Ovary (tissue), 9 donors: ENCODE data around the gene GABPB2. TPM values are rescaled to one million over a fixed set of nuclear protein-coding genes. Genes with fewer than 3 reads are reported as not detected.
A peak's percentile ranks its signal among the peaks of the same experiment; 100 is the strongest.

Experiments
- DNase-seq, 5 donors: peaks; one replicate each; pipeline ENCODE4 v3.0.0-alpha.2; 2019 to 2020
- H3K27ac ChIP-seq, 2 donors: fragments of 200-600 bp; one replicate each; pipeline versions ENCODE4 v1.5.1 to v1.8.0; 2019 to 2022
- H3K27me3 ChIP-seq: fragments of 200-600 bp; one replicate; pipeline ENCODE4 v1.8.0; 2022
- H3K36me3 ChIP-seq: fragments of 200-600 bp; sonication (generic); one replicate; pipeline ENCODE4 v1.5.1; 2019
- H3K4me1 ChIP-seq: one replicate; pipeline ENCODE4 v1.8.1; 2013; ENCODE audit warnings: mild to moderate bottlenecking, moderate library complexity; ENCODE audit not compliant: insufficient read depth
- H3K4me3 ChIP-seq: fragments of 200-600 bp; sonication (generic); one replicate; pipeline ENCODE4 v1.5.1; 2017
- H3K9me3 ChIP-seq, 2 donors: fragments of 200-600 bp in 1 of 2; sonication (generic) in 1 of 2; one replicate each; pipeline versions ENCODE4 v1.5.1 to v1.8.1; 2013 to 2019; ENCODE audit warnings: mild to moderate bottlenecking in 1 of 2, moderate library complexity in 1 of 2
- EP300 ChIP-seq: sonication (generic); formaldehyde crosslinking; IDR thresholded peaks from one replicate; pipeline ENCODE4 v1.6.1; 2017; ENCODE audit warnings: antibody characterized with exemption
- POLR2A ChIP-seq: fragments of 450-650 bp; IDR thresholded peaks from one replicate; pipeline ENCODE4 v1.6.1; 2017; ENCODE audit warnings: antibody characterized with exemption, mild to moderate bottlenecking, moderate library complexity
- WGBS, 3 donors: extraction: QIAGEN DNeasy Blood & Tissue Kit in 1 of 3; methylation state at CpG; one replicate each; pipeline versions ENCODE4 v1.1.5 to v1.1.7; 2013 to 2017; 5-methylcytosine and 5-hydroxymethylcytosine counted together
- intact Hi-C, 4 donors: fragments of 100-400 bp; cut with DNase I; formaldehyde crosslinking; loops; one replicate each; pipeline versions ENCODE4 v1.11.0 to v1.15.1; 2022 to 2023
- polyA plus RNA-seq, 2 donors: library from polyadenylated mRNA; stranded (reverse); fragments of 200-250 nt in 1 of 2; fragments of 350-450 nt in 1 of 2; fragmentation: Illumina TruSeq in 1 of 2; extraction: RNeasy Lipid Tissue Mini Kit (QIAGEN cat#74804) in 1 of 2; gene quantifications; one replicate each; pipeline ENCODE4 v1.2.3, GENCODE V29; 2013 to 2014
- total RNA-seq, 7 donors: library from RNA; depleted of rRNA in 2 of 7; stranded (reverse); fragments of >200 nt in 2 of 7; fragmentation: NEBNext Ultra II Directional in 3 of 7; extraction: Animal tissue kit (Norgen Biotek cat#: 25700) in 3 of 7; gene quantifications; one replicate each; pipeline versions ENCODE4 v1.1.0 to v1.2.4, GENCODE V29; 2016 to 2023
- TF ChIP-seq, protein P1 (sequence below), 3 donors: fragments of 450-650 bp in 2 of 3; fragments of 200-600 bp in 1 of 3; IDR thresholded peaks; one replicate each; pipeline versions ENCODE4 v1.5.1 to v1.8.0; 2016 to 2022; ENCODE audit warnings: antibody characterized with exemption in 3 of 3, mild to moderate bottlenecking in 1 of 3
- donor health status: DM: no; HTN: no; CAD: no; lungs with moderate emphysema.
- donor health status: DM: no; HTN: no; CAD: no.
- donor health status: Bipolar disorder and iron deficiency.
- donor health status: DM: yes; HTN: yes; CAD: no.
- donor health status: DM: no; HTN: no; CAD: no.
- donor health status: DM: yes; HTN: yes; CAD: no.

The GABPB2 gene
- total and polyA plus RNA-seq, 9 donors: 11.4 to 28.1 (median 20.6) TPM

- Histone ChIP-seq H3K4me1 (peaks cover 8% of the 10 kb centered on the region), H3K27ac (peak overlapping the region; percentile 41 to 77)
Measured at GRCh38 chr1:151146072-151146411, 75.5 kb downstream of the GABPB2 start.

DNA sequence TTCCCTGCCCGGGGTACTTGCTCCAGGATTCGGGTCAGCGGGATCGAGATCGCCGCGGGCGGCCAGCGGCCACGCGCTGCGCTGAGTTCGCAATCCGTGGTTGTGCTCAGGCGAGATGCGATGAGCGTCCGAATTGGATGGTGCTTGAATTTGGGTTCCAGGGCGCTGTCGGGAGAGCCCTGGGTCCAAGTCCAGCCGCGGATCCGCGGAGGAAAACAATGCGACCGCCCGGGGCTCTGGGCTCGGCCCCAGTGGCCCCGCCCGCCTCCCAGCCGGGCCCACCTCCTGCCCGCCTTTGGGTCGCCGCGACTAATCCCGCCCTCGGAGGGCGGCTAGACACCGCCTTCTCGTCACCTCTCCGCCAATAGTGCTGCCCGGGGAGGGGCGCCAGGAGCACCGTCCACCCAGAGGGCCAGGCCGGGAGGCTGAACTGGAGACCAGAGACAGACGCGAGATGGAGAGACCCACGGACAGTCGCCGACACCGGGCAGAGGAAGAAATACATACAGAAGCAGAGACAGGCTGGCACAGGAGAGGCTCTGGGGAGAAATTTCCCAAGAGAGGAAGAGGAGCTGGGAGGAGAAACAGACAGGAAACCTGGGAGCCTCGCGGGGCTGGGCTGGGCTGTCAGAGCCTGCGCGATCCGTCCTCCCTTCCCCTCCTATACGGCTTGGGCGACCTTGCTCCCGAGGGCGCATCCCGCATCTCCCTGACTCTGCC, 76.0 kb downstream of the GABPB2 start, which contains the start of gene SEMA6C:
Gene SEMA6C (minus strand): TSS at position 220 of the 720 bp plus-strand sequence. CDS start 4,010 bp downstream, outside the sequence.
- DNase-seq: peak; percentile 94 to 96 (median 95)
- Histone ChIP-seq H3K36me3 (no peaks in the 10 kb centered on the region), H3K4me3 (peak within 1 kb of the TSS; percentile 45), H3K9me3 (no peaks in the 10 kb centered on the region), H3K27ac (peak within 1 kb of the TSS; percentile 41 to 77), H3K27me3 (no peaks in the 10 kb centered on the region), H3K4me1 (peaks cover 8% of the 10 kb centered on the region)
- TF ChIP-seq, protein P1, sequence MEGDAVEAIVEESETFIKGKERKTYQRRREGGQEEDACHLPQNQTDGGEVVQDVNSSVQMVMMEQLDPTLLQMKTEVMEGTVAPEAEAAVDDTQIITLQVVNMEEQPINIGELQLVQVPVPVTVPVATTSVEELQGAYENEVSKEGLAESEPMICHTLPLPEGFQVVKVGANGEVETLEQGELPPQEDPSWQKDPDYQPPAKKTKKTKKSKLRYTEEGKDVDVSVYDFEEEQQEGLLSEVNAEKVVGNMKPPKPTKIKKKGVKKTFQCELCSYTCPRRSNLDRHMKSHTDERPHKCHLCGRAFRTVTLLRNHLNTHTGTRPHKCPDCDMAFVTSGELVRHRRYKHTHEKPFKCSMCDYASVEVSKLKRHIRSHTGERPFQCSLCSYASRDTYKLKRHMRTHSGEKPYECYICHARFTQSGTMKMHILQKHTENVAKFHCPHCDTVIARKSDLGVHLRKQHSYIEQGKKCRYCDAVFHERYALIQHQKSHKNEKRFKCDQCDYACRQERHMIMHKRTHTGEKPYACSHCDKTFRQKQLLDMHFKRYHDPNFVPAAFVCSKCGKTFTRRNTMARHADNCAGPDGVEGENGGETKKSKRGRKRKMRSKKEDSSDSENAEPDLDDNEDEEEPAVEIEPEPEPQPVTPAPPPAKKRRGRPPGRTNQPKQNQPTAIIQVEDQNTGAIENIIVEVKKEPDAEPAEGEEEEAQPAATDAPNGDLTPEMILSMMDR (IDR thresholded peaks at IDR 0.05): no peak
- TF ChIP-seq POLR2A: peak; percentile 72
- no peak for TF ChIP-seq EP300
- 0 to 1% (median 1%) methylated on average over 48 to 61 of the region's 61 CpGs for WGBS, 3 donors
- intact Hi-C loops: loop anchor here in 2 of 4 donors (5.0 to 10.0 kb wide), 2 partner anchors 72 to 74 kb away; partner anchors contain the start of gene GABPB2 (in 2 of the 2)

More at GRCh38 chr1:151146072-151146411, 75.5 kb downstream of the GABPB2 start:
- no peak for DNase-seq
- H3K27me3 ChIP-seq: no peaks in the 10 kb centered on the region
- H3K4me3 ChIP-seq: peak overlapping the region; percentile 45
- H3K9me3 ChIP-seq: no peaks in the 10 kb centered on the region
- intact Hi-C loops: loop anchor here in 2 of 4 donors (5.0 to 10.0 kb wide), 2 partner anchors 71 to 74 kb away; partner anchors contain the start of gene GABPB2 (in 2 of the 2)
- 0 to 1% (median 0%) methylated on average over 21 to 26 of the region's 26 CpGs for WGBS, 3 donors
- no peak for TF ChIP-seq POLR2A
- TF ChIP-seq, protein P1 (IDR thresholded peaks at IDR 0.05): no peak
- H3K36me3 ChIP-seq: no peaks in the 10 kb centered on the region

- Histone ChIP-seq H3K27ac (peak overlapping the region; percentile 33 to 77), H3K36me3 (no peaks in the 10 kb centered on the region), H3K4me3 (peak overlapping the region; percentile 45), H3K4me1 (peaks cover 8% of the 10 kb centered on the region), H3K27me3 (no peaks in the 10 kb centered on the region), H3K9me3 (no peaks in the 10 kb centered on the region)
- TF ChIP-seq POLR2A (no peak), EP300 (no peak)
- TF ChIP-seq, protein P1 (IDR thresholded peaks at IDR 0.05): no peak
- DNase-seq: peak in 3 of 5 donors; percentile 42 to 51 (median 45)
- 6 to 9% (median 6%) methylated on average over 7 of the region's 7 CpGs for WGBS, 3 donors
- intact Hi-C loops: loop anchor here in 2 of 4 donors (5.0 to 10.0 kb wide), 2 partner anchors 72 to 75 kb away; partner anchors contain the start of gene GABPB2 (in 2 of the 2)
Measured at GRCh38 chr1:151147132-151147503, 76.6 kb downstream of the GABPB2 start.

DNA sequence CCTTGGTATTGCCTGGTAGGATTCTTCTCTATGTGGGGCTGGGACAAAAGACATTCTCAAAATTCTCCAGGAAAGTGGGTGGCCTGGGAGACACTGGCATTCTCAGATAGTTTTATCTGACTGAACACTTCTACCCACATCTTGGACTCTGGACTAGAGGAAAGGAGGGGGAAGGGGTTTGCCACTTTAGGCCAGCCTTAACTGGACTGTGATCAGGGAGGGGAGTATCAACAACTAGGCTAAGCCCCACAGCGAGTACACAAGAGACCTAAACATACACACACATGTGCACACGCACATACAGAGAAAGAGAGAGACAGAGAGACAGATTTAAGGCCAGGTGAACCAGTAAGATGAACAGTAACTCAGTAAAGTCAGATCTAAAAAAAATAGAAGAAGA, 77.1 kb downstream of the GABPB2 start:
- Histone ChIP-seq H3K9me3 (no peaks in the 10 kb centered on the region), H3K27me3 (no peaks in the 10 kb centered on the region), H3K36me3 (no peaks in the 10 kb centered on the region), H3K4me1 (peaks cover 8% of the 10 kb centered on the region), H3K27ac (peak overlapping the region in 1 of 2 donors; percentile 77), H3K4me3 (no peak overlapping the region)
- no peak for DNase-seq
- TF ChIP-seq, protein P1 (IDR thresholded peaks at IDR 0.05): no peak
- TF ChIP-seq EP300: no peak
- no peak for TF ChIP-seq POLR2A
- WGBS, 3 donors: 87 to 92% (median 88%) methylated on average over 2 of the region's 2 CpGs
- intact Hi-C loops: loop anchor here in 2 of 4 donors (5.0 to 10.0 kb wide), 2 partner anchors 73 to 75 kb away; partner anchors contain the start of gene GABPB2 (in 2 of the 2)
